ENCODE results near the gene DCC.
A peak's percentile ranks its signal among the peaks of the same experiment; 100 is the strongest.
"Not testable (repeated sequence)": the region's sequence is repeated elsewhere in the genome, so short reads cannot be mapped to it uniquely, and the experiment has no call there.

DCC gene

GRCh38 chr18:53451902-53452301 is 1111.9 kb downstream of the DCC start:
- H3K4me3 ChIP-seq (replicated peaks; ENCODE audit: low read depth, low read length): no peak overlapping the region
- no peak for TF ChIP-seq CTCF (IDR thresholded peaks at IDR 0.05; ENCODE audit: low read length, missing control alignments)
- DNase-seq (ENCODE audit: low read depth): no peak

GRCh38 chr18:53457068-53457467 is 1117.1 kb downstream of the DCC start:
- DNase-seq (ENCODE audit: low read depth): no peak
- no peak overlapping the region for H3K4me3 ChIP-seq (replicated peaks; ENCODE audit: low read depth, low read length)
- no peak for TF ChIP-seq CTCF (IDR thresholded peaks at IDR 0.05; ENCODE audit: low read length, missing control alignments)

- TF ChIP-seq CTCF (IDR thresholded peaks at IDR 0.05; ENCODE audit: low read length, missing control alignments): no peak
- DNase-seq (ENCODE audit: low read depth): no peak
- no peak overlapping the region for H3K4me3 ChIP-seq (replicated peaks; ENCODE audit: low read depth, low read length)
Measured at GRCh38 chr18:53458268-53458667, 1118.3 kb downstream of the DCC start.

- peak; percentile 1 for DNase-seq (ENCODE audit: low read depth)
- TF ChIP-seq CTCF (IDR thresholded peaks at IDR 0.05; ENCODE audit: low read length, missing control alignments): no peak
- no peak overlapping the region for H3K4me3 ChIP-seq (replicated peaks; ENCODE audit: low read depth, low read length)
Measured at GRCh38 chr18:53458944-53459580, 1119.1 kb downstream of the DCC start.

- no peak for TF ChIP-seq CTCF (IDR thresholded peaks at IDR 0.05; ENCODE audit: low read length, missing control alignments)
- DNase-seq (ENCODE audit: low read depth): no peak
- H3K4me3 ChIP-seq (replicated peaks; ENCODE audit: low read depth, low read length): no peak overlapping the region
Measured at GRCh38 chr18:53467756-53468155, 1127.8 kb downstream of the DCC start.

- not testable (repeated sequence) for DNase-seq (ENCODE audit: low read depth)
Measured at GRCh38 chr18:53468173-53468572, 1128.2 kb downstream of the DCC start.

GRCh38 chr18:53472546-53472945 is 1132.5 kb downstream of the DCC start:
- no peak overlapping the region for H3K4me3 ChIP-seq (replicated peaks; ENCODE audit: low read depth, low read length)
- DNase-seq (ENCODE audit: low read depth): no peak
- no peak for TF ChIP-seq CTCF (IDR thresholded peaks at IDR 0.05; ENCODE audit: low read length, missing control alignments)

More at GRCh38 chr18:53468173-53468572, 1128.2 kb downstream of the DCC start:
- H3K4me3 ChIP-seq (replicated peaks; ENCODE audit: low read depth, low read length): not testable (repeated sequence)
